H9 (cell line): ENCODE data around the gene DGKD. TPM values are rescaled to one million over a fixed set of nuclear protein-coding genes. Genes with fewer than 3 reads are reported as not detected.

Experiments
- DNase-seq: peaks from one replicate; pipeline ENCODE4 v3.0.0-alpha.2; 2017
- H2AFZ ChIP-seq: one replicate; pipeline ENCODE4 v1.6.1; 2013; ENCODE audit warnings: mild to moderate bottlenecking, low read length, control low read depth, moderate library complexity
- H2AK5ac ChIP-seq: 2 replicates; pipeline ENCODE4 v1.6.1; 2013; ENCODE audit warnings: low read length, control low read depth, mixed read lengths; ENCODE audit not compliant: insufficient read length
- H2BK120ac ChIP-seq: one replicate; pipeline ENCODE4 v1.6.1; 2013; ENCODE audit warnings: low read depth, mild to moderate bottlenecking, low read length, control low read depth, inconsistent platforms; ENCODE audit not compliant: poor library complexity, severe bottlenecking
- H2BK12ac ChIP-seq: 2 replicates; pipeline ENCODE4 v1.6.1; 2013; ENCODE audit warnings: low read length, control low read depth, mixed read lengths, low read depth; ENCODE audit not compliant: insufficient read length
- H2BK15ac ChIP-seq: 2 replicates; pipeline ENCODE4 v1.6.1; 2013; ENCODE audit warnings: low read depth, low read length, control low read depth
- H2BK20ac ChIP-seq: one replicate; pipeline ENCODE4 v1.6.1; 2013; ENCODE audit warnings: low read depth, mild to moderate bottlenecking, low read length, control low read depth, inconsistent platforms; ENCODE audit not compliant: poor library complexity, severe bottlenecking
- H2BK5ac ChIP-seq: 2 replicates; pipeline ENCODE4 v1.6.1; 2013; ENCODE audit warnings: low read length, control low read depth, mixed read lengths; ENCODE audit not compliant: insufficient read length
- H3K14ac ChIP-seq: 2 replicates; pipeline ENCODE4 v1.6.1; 2013; ENCODE audit warnings: low read length, control low read depth; ENCODE audit not compliant: insufficient read depth
- H3K18ac ChIP-seq: 2 replicates; pipeline ENCODE4 v1.6.1; 2013; ENCODE audit warnings: low read depth, mild to moderate bottlenecking, mixed read lengths, low read length, control low read depth; ENCODE audit not compliant: insufficient read length
- H3K23ac ChIP-seq: 2 replicates; pipeline ENCODE4 v1.6.1; 2013; ENCODE audit warnings: low read length, control low read depth, mixed read lengths, low read depth; ENCODE audit not compliant: insufficient read length
- H3K23me2 ChIP-seq: 2 replicates; pipeline ENCODE4 v1.6.1; 2013; ENCODE audit warnings: low read depth, mild to moderate bottlenecking, mixed read lengths, low read length, control low read depth; ENCODE audit not compliant: insufficient read length, poor library complexity, severe bottlenecking
- H3K27ac ChIP-seq: 2 replicates; pipeline ENCODE4 v1.5.1; 2013; ENCODE audit warnings: low read length, control low read depth, mixed read lengths, low read depth; ENCODE audit not compliant: insufficient read length
- H3K27me3 ChIP-seq: 2 replicates; pipeline ENCODE4 v1.6.1; 2013; ENCODE audit warnings: low read length, control low read depth, inconsistent platforms; ENCODE audit not compliant: insufficient read depth
- H3K4ac ChIP-seq: 2 replicates; pipeline ENCODE4 v1.6.1; 2013; ENCODE audit warnings: low read depth, mild to moderate bottlenecking, control low read depth, inconsistent platforms, low read length, moderate library complexity
- H3K4me1 ChIP-seq: 2 replicates; pipeline ENCODE4 v1.6.1; 2013; ENCODE audit warnings: low read length, control low read depth, inconsistent platforms; ENCODE audit not compliant: insufficient read depth
- H3K4me2 ChIP-seq: 2 replicates; pipeline ENCODE4 v1.6.1; 2013; ENCODE audit warnings: low read length, control low read depth, mixed read lengths; ENCODE audit not compliant: insufficient read length, insufficient read depth
- H3K56ac ChIP-seq: 2 replicates; pipeline ENCODE4 v1.6.1; 2013; ENCODE audit warnings: low read depth, mild to moderate bottlenecking, mixed read lengths, low read length, control low read depth; ENCODE audit not compliant: insufficient read length
- H3K79me1 ChIP-seq: 2 replicates; pipeline ENCODE4 v1.6.1; 2013; ENCODE audit warnings: low read depth, mild to moderate bottlenecking, moderate library complexity, low read length, control low read depth, inconsistent platforms; ENCODE audit not compliant: insufficient read depth, poor library complexity, severe bottlenecking
- H3K79me2 ChIP-seq: 2 replicates; pipeline ENCODE4 v1.6.1; 2013; ENCODE audit warnings: low read length, control low read depth, inconsistent platforms; ENCODE audit not compliant: insufficient read depth
- H3K9ac ChIP-seq: 2 replicates; pipeline ENCODE4 v1.6.1; 2013; ENCODE audit warnings: low read length, control low read depth, mixed read lengths; ENCODE audit not compliant: insufficient read length; ENCODE audit errors: extremely low read depth
- H3K9me3 ChIP-seq: one replicate; pipeline ENCODE4 v1.6.1; 2013; ENCODE audit warnings: low read depth, low read length, inconsistent platforms; ENCODE audit not compliant: control insufficient read depth
- H3T11ph ChIP-seq: one replicate; pipeline ENCODE4 v1.6.1; 2013; ENCODE audit warnings: mild to moderate bottlenecking, low read length, control low read depth, inconsistent platforms
- H4K20me1 ChIP-seq: one replicate; pipeline ENCODE4 v1.6.1; 2013; ENCODE audit not compliant: control insufficient read depth, insufficient read length, insufficient read depth
- H4K5ac ChIP-seq: 2 replicates; pipeline ENCODE4 v1.6.1; 2013; ENCODE audit warnings: low read depth, mild to moderate bottlenecking, mixed read lengths, low read length, control low read depth; ENCODE audit not compliant: insufficient read length
- H4K8ac ChIP-seq: replicated peaks from 2 replicates; pipeline ENCODE4 v1.6.1; 2013; ENCODE audit warnings: low read length, control low read depth, mixed read lengths, low read depth; ENCODE audit not compliant: insufficient read length
- H4K91ac ChIP-seq: 2 replicates; pipeline ENCODE4 v1.6.1; 2013; ENCODE audit warnings: low read depth, mild to moderate bottlenecking, moderate library complexity, mixed read lengths, low read length, control low read depth; ENCODE audit not compliant: insufficient read length
- H3K27ac Mint-ChIP-seq, 3 experiments: 2 replicates in 2 of 3; 3 replicates in 1 of 3; pipeline ENCODE4 v1.8.0; 2020 to 2021; ENCODE audit warnings: mixed read lengths in 3 of 3, mild to moderate bottlenecking in 1 of 3, moderate library complexity in 1 of 3
- H3K27me3 Mint-ChIP-seq: 2 replicates; pipeline ENCODE4 v1.8.0; 2021; ENCODE audit warnings: low read depth, mild to moderate bottlenecking, moderate library complexity, mixed read lengths
- H3K36me3 Mint-ChIP-seq, 3 experiments: 2 replicates in 2 of 3; 3 replicates in 1 of 3; pipeline ENCODE4 v1.8.0; 2020 to 2021; ENCODE audit warnings: low read depth in 3 of 3, mixed read lengths in 3 of 3; ENCODE audit not compliant: insufficient read depth in 1 of 3
- H3K4me1 Mint-ChIP-seq, 2 experiments: 2 replicates each; pipeline ENCODE4 v1.8.0; 2020; ENCODE audit warnings: mixed read lengths in 2 of 2
- H3K4me3 Mint-ChIP-seq, 2 experiments: 2 replicates in 1 of 2; 3 replicates in 1 of 2; pipeline ENCODE4 v1.8.0; 2020 to 2021; ENCODE audit warnings: mild to moderate bottlenecking in 2 of 2, mixed read lengths in 2 of 2, moderate library complexity in 1 of 2
- H3K9me3 Mint-ChIP-seq, 2 experiments: 2 replicates in 1 of 2; 3 replicates in 1 of 2; pipeline ENCODE4 v1.8.0; 2020; ENCODE audit warnings: mild to moderate bottlenecking in 2 of 2, mixed read lengths in 2 of 2, moderate library complexity in 1 of 2
- CTCF ChIP-seq: fragments of 200-600 bp; sonication (generic); conservative IDR thresholded peaks from 3 replicates; pipeline ENCODE4 v1.8.0; 2021; ENCODE audit warnings: antibody characterized with exemption, mild to moderate bottlenecking
- WGBS: extraction: QIAGEN DNeasy Blood & Tissue Kit; methylation state at CpG from one replicate; pipeline ENCODE4 v1.1.7; 2013; ENCODE audit warnings: missing lambda C conversion rate, low lambda C conversion rate, mixed read lengths; ENCODE audit not compliant: insufficient read length; ENCODE audit errors: extremely low coverage; 5-methylcytosine and 5-hydroxymethylcytosine counted together
- total RNA-seq: library from RNA; stranded (reverse); gene quantifications from 2 replicates; pipeline ENCODE4 v1.2.1, GENCODE V29; 2021

Gene DGKD
- total RNA-seq, 1 experiment from 2014 or later = 20.7 TPM

- H3K27ac Mint-ChIP-seq = peak overlapping the region in 2 of 3 experiments; percentile 70 to 81; a peak in 2 of 7 replicates
- Histone ChIP-seq H3K27me3 (no peaks in the 10 kb centered on the region), H3K9ac (no peak overlapping the region), H3K56ac (no peak overlapping the region), H3K4me2 (no peak overlapping the region), H2BK15ac (no peak overlapping the region), H2AFZ (no peak overlapping the region), H3K18ac (no peak overlapping the region), H2AK5ac (no peak overlapping the region), H2BK5ac (no peak overlapping the region), H3K79me2 (no peaks in the 10 kb centered on the region), H3K23me2 (no peaks in the 10 kb centered on the region), H4K8ac (no peak overlapping the region), H3K79me1 (no peaks in the 10 kb centered on the region), H4K91ac (no peak overlapping the region), H3K9me3 (no peaks in the 10 kb centered on the region), H4K5ac (no peak overlapping the region), H3K14ac (no peak overlapping the region; the same call in 1 of the 2 replicates), H3K4ac (no peak overlapping the region), H3K4me1 (0 out of 2 replicates have a peak, but pooled peaks cover 2% of the 10 kb centered on the region), H2BK20ac (no peak overlapping the region), H4K20me1 (no peaks in the 10 kb centered on the region), H3K27ac (no peak overlapping the region), H2BK120ac (no peak overlapping the region), H2BK12ac (no peak overlapping the region), H3K23ac (no peak overlapping the region), H3T11ph (no peak overlapping the region)
- no peak for DNase-seq
- peaks cover 7 to 12% (median 9%) of the 10 kb centered on the region in 3 experiments for H3K36me3 Mint-ChIP-seq
- H3K9me3 Mint-ChIP-seq = no peaks in the 10 kb centered on the region; a peak in 1 of 5 replicates
- no CpG with 5 or more reads among the region's 11 CpGs for WGBS
- no peak for TF ChIP-seq CTCF
- peak overlapping the region in 1 of 2 experiments; percentile 13; a peak in 1 of 5 replicates for H3K4me3 Mint-ChIP-seq
- peaks cover 7 to 14% of the 10 kb centered on the region in 2 experiments for H3K4me1 Mint-ChIP-seq
- H3K27me3 Mint-ChIP-seq = no peaks in the 10 kb centered on the region; the same call in none of the 2 replicates
These were observed 90.2 kb downstream of the DGKD start for GRCh38 chr2:233444501-233444900.
